ENCODE measurements around the gene SNX11. TPM values are rescaled to one million over a fixed set of nuclear protein-coding genes. Genes with fewer than 3 reads are reported as not detected.

The SNX11 gene
- total RNA-seq, 2 donors from 2014 or later: 13.3 to 14.7 TPM

GRCh38 chr17:48084932-48085331 is 22.6 kb upstream of the SNX11 start:
- intact Hi-C loops (cut with DNase I): no loop called here
- no peak for DNase-seq
- no peak for ATAC-seq

GRCh38 chr17:48093341-48094045 is 14.1 kb upstream of the SNX11 start:
- intact Hi-C loops (cut with DNase I): no loop called here
- DNase-seq (no peak), ATAC-seq (no peak)

GRCh38 chr17:48095611-48096010 is 12.0 kb upstream of the SNX11 start:
- DNase-seq (no peak), ATAC-seq (no peak)
- intact Hi-C loops (cut with DNase I): no loop called here

- intact Hi-C loops (cut with DNase I): no loop called here
- DNase-seq (no peak), ATAC-seq (no peak)
These were observed 7.4 kb upstream of the SNX11 start for GRCh38 chr17:48100160-48100559.

- ATAC-seq (peak; percentile 27 to 46), DNase-seq (peak; percentile 67)
- intact Hi-C loops (cut with DNase I): no loop called here
These were observed 7.0 kb upstream of the SNX11 start for GRCh38 chr17:48100591-48101011.

- peak; percentile 95 for DNase-seq
- intact Hi-C loops (cut with DNase I): no loop called here
- peak; percentile 99 for ATAC-seq
These were observed 6.4 kb upstream of the SNX11 start, which contains the start of gene CBX1 for GRCh38 chr17:48101012-48101720. TSS of gene CBX1 (minus strand) at chr17:48101478. CDS start at chr17:48077004, 24,474 bp downstream.

GRCh38 chr17:48102043-48102750 is 5.4 kb upstream of the SNX11 start:
- intact Hi-C loops (cut with DNase I): no loop called here
- ATAC-seq: no peak
- DNase-seq: no peak

GRCh38 chr17:48102798-48103715 is 4.5 kb upstream of the SNX11 start:
- intact Hi-C loops (cut with DNase I): no loop called here
- ATAC-seq (no peak), DNase-seq (no peak)

- intact Hi-C loops (cut with DNase I): no loop called here
- no peak for ATAC-seq
These were observed 3.1 kb upstream of the SNX11 start for GRCh38 chr17:48104440-48104839.

GRCh38 chr17:48106802-48107136 is 797 bp upstream of the SNX11 start:
- DNase-seq: no peak
- ATAC-seq: no peak
- intact Hi-C loops (cut with DNase I): no loop called here

More at GRCh38 chr17:48104440-48104839, 3.1 kb upstream of the SNX11 start:
- no peak for DNase-seq

GRCh38 chr17:48110761-48111160 is 3.2 kb downstream of the SNX11 start:
- ATAC-seq: no peak
- intact Hi-C loops (cut with DNase I): no loop called here
- no peak for DNase-seq

GRCh38 chr17:48111937-48112241 is 4.3 kb downstream of the SNX11 start:
- DNase-seq (no peak), ATAC-seq (no peak)
- intact Hi-C loops (cut with DNase I): no loop called here

- DNase-seq: no peak
- intact Hi-C loops (cut with DNase I): no loop called here
- peak in 1 of 2 donors; percentile 40 for ATAC-seq
These were observed 5.7 kb downstream of the SNX11 start for GRCh38 chr17:48113201-48113676.

- intact Hi-C loops (cut with DNase I): no loop called here
- no peak for DNase-seq
- ATAC-seq: no peak
These were observed 14.5 kb downstream of the SNX11 start for GRCh38 chr17:48121923-48122664.

GRCh38 chr17:48122665-48123045 is 15.1 kb downstream of the SNX11 start:
- DNase-seq (no peak), ATAC-seq (no peak)
- intact Hi-C loops (cut with DNase I): no loop called here

- no peak for ATAC-seq
- intact Hi-C loops (cut with DNase I): no loop called here
These were observed 15.5 kb downstream of the SNX11 start for GRCh38 chr17:48123111-48123510.

GRCh38 chr17:48123776-48124388 is 16.3 kb downstream of the SNX11 start:
- DNase-seq: no peak
- ATAC-seq: no peak
- intact Hi-C loops (cut with DNase I): no loop called here

More at GRCh38 chr17:48123111-48123510, 15.5 kb downstream of the SNX11 start:
- no peak for DNase-seq
